ENCODE data around the gene MAGEB10.

- no peak for TF ChIP-seq ZBTB8A (tag by site-specific recombination; IDR thresholded peaks at IDR 0.05)
- TF ChIP-seq ZNF544 (tag by site-specific recombination; IDR thresholded peaks at IDR 0.05) = no peak
- TF ChIP-seq ATF2 (tag by site-specific recombination; IDR thresholded peaks at IDR 0.05; ENCODE audit: low read depth) = no peak
- TF ChIP-seq ZNF366 (tag by site-specific recombination; conservative IDR thresholded peaks at IDR 0.05) = no peak
- TF ChIP-seq CTCF (tag by site-specific recombination; IDR thresholded peaks at IDR 0.05) = no peak
- no peak for TF ChIP-seq YY1 (tag by site-specific recombination; IDR thresholded peaks at IDR 0.05)
- no peak for TF ChIP-seq ZNF777 (tag by site-specific recombination; IDR thresholded peaks at IDR 0.05; ENCODE audit: borderline replicate concordance)
- no peak for TF ChIP-seq KLF9 (tag by site-specific recombination; IDR thresholded peaks at IDR 0.05; ENCODE audit: low read depth)
Measured at GRCh38 chrX:27815209-27815608, 7.4 kb downstream of the MAGEB10 start.

Data from HEK293 (cell line).